Peyer's patch (tissue), 4 donors: ENCODE results near the gene KCTD15.

Source experiments
- POLR2A ChIP-seq, 2 donors: fragments of 450-650 bp; IDR thresholded peaks; one replicate each; pipeline ENCODE4 v1.5.1; 2017; ENCODE audit warnings: antibody characterized with exemption in 2 of 2, mild to moderate bottlenecking in 2 of 2, moderate library complexity in 2 of 2
- TF ChIP-seq, protein P1 (sequence below), 6 experiments: fragments of 450-650 bp in 4 of 6; fragments of 200-600 bp in 2 of 6; sonication (generic) in 1 of 6; IDR thresholded peaks; one replicate each; pipeline ENCODE4 v1.5.1; 2017 to 2019; ENCODE audit warnings: antibody characterized with exemption in 6 of 6, mild to moderate bottlenecking in 3 of 6, moderate library complexity in 1 of 6

DNA sequence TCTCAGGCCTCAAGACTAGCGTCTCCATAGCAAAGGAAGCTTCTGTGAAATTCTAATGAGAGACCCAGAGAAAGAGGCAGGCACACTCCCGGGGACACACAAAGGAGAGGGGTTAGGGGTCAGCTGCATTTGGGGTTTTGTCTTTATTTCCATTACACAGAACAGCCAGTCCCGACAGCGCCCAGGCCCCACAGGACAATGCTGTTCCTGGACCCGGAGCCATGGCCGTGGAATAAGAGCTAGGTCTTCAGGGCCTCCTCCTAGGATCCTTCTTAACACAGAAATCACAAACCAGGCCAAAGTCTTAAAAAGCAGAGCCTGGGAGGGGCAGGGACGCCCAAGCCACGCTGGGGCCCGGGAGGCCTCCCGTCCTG is 22.8 kb downstream of the KCTD15 start:
- TF ChIP-seq POLR2A (IDR thresholded peaks at IDR 0.05): no peak
- TF ChIP-seq, protein P1, sequence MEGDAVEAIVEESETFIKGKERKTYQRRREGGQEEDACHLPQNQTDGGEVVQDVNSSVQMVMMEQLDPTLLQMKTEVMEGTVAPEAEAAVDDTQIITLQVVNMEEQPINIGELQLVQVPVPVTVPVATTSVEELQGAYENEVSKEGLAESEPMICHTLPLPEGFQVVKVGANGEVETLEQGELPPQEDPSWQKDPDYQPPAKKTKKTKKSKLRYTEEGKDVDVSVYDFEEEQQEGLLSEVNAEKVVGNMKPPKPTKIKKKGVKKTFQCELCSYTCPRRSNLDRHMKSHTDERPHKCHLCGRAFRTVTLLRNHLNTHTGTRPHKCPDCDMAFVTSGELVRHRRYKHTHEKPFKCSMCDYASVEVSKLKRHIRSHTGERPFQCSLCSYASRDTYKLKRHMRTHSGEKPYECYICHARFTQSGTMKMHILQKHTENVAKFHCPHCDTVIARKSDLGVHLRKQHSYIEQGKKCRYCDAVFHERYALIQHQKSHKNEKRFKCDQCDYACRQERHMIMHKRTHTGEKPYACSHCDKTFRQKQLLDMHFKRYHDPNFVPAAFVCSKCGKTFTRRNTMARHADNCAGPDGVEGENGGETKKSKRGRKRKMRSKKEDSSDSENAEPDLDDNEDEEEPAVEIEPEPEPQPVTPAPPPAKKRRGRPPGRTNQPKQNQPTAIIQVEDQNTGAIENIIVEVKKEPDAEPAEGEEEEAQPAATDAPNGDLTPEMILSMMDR (IDR thresholded peaks at IDR 0.05): no peak
